Activated CD4-positive, alpha-beta T cell treated with anti-CD3 and anti-CD28 coated beads, Interleukin-2, Interleukin-6, amounts not matched to agents 100 ng/mL and 50 ng/mL, durations not matched to agents 16 hours and 8 hours (primary cell): Measurements from ENCODE around the gene TUBB6.

ENCODE experiments used
- DNase-seq: peaks from one replicate; pipeline ENCODE4 v3.0.0-alpha.2; 2020

Gene TUBB6

DNA sequence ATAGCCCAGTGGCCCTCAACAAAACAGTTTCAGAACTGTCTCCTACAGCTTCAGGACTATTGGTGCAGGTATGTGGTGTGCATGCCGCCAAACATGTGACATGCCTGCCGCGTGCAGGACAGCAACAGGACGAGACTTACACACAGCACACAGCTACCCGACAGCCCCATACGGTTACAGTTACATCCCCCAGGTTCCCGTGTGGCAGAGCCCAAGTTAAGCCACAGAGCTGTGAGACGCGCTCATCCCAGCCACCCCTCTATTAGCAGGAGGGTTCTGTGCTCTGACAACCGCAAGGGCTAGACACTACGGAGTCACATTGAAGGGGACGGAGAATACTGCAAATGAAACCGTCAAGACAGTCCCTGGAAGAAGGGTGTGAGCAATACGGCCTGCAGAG is 16.4 kb upstream of the TUBB6 start:
- DNase-seq: no peak

- DNase-seq: no peak
These were observed 14.2 kb upstream of the TUBB6 start for GRCh38 chr18:12293831-12294230.

DNA sequence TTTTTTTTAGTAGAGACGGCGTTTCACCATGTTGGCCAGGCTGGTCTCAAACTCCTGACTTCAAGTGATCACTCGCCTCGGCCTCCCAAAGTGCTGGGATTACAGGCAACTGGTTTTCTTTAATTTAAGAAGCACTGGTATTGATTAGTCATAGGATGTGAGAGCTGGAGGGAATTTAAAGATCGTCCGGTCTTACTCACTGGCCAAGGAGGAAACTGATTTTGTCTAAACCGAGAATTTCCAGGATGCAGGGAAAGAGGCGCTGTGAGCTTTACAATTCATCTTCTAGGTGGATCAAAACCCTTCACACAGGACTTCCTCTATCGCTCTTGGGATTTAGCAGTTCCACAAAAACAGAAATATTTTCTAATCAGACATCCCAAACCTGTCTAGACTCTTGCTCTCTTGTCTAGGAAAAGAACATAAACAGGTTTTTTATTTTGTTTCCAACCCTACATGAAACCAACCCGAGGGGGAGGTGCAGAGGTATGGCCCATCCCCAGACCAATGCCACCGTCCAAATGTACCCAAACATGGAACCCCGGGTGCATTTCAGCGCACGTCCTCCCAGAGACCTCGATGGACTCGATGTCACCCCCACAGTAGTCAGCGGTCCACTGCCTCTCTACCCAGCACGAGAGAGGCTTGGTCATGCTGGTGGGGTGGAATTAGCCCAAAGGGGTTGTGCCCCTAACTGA is 12.5 kb upstream of the TUBB6 start:
- no peak for DNase-seq

GRCh38 chr18:12296087-12296403 is 12.0 kb upstream of the TUBB6 start:
- DNase-seq: no peak

- DNase-seq: no peak
These were observed 11.6 kb upstream of the TUBB6 start for GRCh38 chr18:12296457-12296856.

DNA sequence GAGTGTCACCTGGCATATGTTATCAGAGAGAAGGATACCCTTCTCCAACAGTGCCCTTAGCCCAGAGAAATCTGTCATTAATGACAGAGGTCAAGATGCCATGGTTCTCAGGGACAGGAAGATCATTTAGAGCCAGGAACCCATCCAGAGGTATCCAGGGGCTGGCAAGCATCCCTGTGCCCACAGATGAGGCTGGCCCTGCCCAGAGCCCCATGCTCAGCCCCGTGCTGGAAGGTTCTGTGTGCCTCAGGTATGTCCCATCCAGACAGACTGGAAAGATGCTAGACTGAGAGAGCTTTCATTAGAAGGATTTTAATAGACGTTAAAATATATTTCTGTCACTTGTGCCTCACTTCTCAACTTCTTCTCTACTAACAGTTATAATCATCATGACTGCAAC is 8.2 kb upstream of the TUBB6 start:
- no peak for DNase-seq

DNA sequence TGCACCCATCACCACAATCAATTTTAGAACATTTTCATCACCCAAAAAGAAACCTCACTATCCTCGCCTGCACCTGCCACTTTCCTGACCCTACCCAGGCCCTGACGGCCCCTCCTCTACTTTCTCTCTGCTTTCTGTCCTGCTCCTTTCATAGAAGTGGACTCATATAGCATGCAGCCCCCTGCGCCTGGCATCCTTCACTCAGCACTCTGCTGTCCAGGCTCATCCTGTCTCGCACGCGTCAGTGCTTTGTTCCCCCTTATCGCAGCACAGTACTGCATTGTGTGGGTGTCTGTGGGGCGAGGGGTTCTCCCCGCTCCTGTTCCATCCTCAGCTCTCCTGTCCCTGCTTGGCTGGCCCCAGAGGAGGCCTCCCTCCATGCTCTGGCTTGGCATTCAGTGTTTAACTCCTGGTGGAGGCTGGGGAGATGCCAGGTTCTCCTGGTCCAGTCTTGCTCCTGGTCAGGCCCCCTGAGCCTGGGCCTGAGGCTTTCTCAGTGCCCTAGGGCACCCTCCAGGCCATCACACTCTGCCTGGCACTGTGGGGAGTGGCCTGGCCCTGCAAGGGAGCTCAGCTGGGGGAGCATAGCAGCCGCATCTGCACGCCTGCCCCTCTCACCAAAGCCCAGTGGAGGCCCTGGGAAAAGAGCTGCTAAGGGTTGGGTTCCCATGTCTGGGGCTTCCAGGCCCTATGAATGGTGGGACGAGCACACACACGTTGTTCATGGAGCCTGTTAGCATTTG is 6.6 kb upstream of the TUBB6 start:
- no peak for DNase-seq

DNA sequence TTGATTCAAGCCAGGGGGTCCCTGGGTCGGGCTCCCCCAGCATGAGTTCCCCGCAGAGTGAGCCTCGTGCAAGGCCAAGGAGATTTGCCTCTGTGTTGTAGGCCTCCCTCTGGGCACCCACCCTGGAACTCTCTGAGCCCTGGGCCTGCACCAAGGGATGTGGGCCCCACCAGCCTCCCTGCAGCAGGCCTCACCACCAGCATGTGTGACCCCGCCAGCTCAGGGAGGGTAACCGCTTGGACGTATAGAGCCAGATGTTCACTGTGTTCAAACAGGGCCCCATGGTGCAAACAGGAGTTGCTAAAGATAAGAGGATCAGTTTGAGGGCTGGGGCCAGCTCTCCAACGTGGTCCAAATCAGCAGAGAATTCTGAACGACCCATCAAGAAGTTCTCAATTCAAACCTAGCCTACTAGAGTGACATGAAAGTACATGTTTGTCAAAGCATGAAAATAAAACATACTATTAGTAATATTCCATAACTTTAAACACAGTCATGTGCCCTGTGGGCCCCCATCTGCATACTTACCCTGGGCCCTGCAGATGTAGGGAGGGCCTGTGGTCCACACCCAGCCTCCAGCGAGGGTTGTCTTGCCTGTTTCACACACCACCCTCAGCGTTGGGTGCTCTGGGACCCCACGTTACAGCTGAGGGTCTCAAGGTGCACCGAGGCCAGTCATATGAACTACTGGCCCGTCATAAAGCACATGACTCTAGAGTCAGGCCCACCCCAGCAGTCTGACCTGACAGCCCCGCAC is 5.5 kb upstream of the TUBB6 start:
- DNase-seq: no peak

GRCh38 chr18:12304351-12305210 is 3.5 kb upstream of the TUBB6 start:
- DNase-seq: no peak

GRCh38 chr18:12305211-12305610 is 2.8 kb upstream of the TUBB6 start:
- no peak for DNase-seq

GRCh38 chr18:12305930-12306629 is 2.0 kb upstream of the TUBB6 start:
- no peak for DNase-seq

DNA sequence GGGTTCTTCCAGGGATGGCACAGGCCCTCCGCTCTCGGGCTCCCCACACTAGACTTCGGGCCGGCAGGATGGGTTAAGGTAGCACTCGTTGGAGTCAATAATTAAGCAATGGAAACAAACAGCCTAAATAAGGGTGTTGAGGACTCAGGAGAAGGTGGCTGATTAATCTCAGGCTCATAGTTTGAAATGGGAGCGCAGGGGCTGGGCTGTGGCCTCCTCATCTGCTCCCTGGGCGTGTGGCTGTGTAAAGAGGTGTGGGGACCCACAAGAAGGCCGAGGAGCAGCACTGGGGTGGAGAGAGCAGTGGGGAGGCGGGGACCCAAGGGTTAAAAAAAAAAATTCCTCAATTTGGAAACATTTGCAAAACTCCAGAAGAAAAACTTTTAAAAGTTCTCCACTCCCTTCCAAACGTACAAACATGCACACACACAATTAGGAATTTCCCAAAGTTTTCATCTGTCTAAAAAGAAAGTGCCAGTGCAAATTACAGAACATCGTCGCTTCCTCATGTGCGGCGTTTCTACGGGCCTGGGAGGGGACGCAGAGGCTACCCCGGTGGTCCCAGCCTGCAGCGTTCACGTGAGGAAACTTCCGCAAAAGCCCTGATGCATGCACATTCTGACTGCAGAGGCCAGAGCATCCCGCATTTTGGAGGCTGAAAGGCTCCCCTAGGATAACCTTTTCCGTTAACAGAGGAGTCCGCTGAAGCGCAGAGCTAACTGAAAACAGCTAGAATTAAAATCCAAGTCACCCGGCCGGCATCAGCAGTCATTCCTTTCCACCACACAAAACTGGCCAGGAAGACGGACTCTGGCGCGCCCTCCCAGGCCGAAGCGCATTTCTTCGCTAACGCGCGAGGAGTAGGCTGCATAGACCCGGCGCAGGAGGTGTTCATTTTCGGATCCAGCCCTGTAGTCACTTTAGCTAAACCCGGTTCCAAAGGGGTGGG is 1.0 kb upstream of the TUBB6 start:
- DNase-seq: peak; percentile 10

DNA sequence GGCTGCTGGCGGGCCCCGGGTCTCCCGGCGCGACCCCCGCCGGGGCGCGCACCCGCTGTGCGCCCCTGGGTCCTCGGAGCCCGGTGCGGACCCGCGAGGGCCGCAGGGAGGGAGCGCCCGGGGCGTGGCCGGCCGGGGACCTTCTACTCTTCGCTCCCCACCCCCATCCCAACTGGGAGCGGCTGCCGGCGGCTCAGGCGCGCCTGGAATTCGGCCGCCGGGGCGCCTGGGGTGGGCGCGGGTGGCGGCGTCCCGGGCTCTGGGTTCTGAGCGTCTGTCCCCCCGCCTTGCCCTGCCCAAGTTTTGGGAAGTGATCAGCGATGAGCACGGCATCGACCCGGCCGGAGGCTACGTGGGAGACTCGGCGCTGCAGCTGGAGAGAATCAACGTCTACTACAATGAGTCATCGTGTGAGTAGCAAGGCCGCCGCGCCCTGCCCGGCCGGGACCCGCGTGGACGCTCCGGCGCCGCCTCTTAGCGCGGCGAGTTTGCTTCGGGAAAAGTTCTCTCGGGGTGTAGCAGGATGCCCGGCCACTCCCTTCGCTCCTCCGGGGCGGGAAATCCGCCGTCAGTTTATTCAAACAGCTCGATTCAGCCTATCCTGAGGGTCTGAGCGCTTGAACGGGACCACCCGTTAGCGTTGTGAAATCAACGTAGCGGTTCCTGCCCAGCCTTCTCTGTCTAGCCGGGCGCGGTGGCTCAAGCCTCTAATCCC is 502 bp downstream of the TUBB6 start:
- DNase-seq: peak; percentile 51

DNA sequence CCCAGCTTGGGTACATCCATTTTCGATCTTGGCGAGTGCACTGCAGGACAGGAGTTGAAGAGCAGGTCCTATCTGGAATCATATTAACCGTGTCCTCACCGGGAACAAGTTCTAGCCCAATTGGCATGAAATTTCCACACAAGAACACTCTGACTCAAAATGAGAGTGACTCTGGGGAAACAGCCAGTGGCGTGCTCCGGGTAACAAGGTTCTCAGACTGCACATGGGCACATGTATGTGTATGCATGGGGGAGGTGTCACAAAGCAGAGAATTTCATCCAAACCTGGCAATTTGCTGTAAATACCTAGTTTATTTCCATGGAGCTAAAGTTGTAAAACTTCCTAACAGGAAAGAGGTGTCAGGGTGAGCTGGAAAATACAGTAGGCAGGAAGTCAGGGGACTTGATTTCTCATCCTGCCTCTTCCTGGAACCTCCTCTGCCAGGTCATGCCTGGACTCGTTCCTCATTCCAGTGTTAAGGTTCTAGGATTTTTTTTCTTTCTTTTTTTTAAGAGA is 1.7 kb downstream of the TUBB6 start:
- DNase-seq: peak; percentile 19

- DNase-seq: no peak
These were observed 2.7 kb downstream of the TUBB6 start for GRCh38 chr18:12310762-12311161.

GRCh38 chr18:12312976-12313375 is 4.9 kb downstream of the TUBB6 start:
- no peak for DNase-seq

GRCh38 chr18:12313530-12314245 is 5.6 kb downstream of the TUBB6 start:
- DNase-seq: no peak

- no peak for DNase-seq
These were observed 6.7 kb downstream of the TUBB6 start for GRCh38 chr18:12314591-12315305.

GRCh38 chr18:12315490-12315889 is 7.4 kb downstream of the TUBB6 start:
- DNase-seq: no peak
